GM21576 (cell line): ENCODE measurements around the gene NTM.

Experiments used
- ATAC-seq: cut with Tn5 transposase; IDR thresholded peaks from one replicate; pipeline ENCODE4 v1.9.1; 2021; ENCODE audit warnings: mild to moderate bottlenecking, moderate library complexity; ENCODE audit not compliant: unreplicated experiment

Gene NTM

GRCh38 chr11:131877246-131877942 lies 507.0 kb downstream of the NTM start:
- ATAC-seq = no peak

- ATAC-seq = no peak
Measured at GRCh38 chr11:131880316-131880715, 509.9 kb downstream of the NTM start.

- ATAC-seq = no peak
Measured at GRCh38 chr11:131880976-131881375, 510.6 kb downstream of the NTM start.

DNA sequence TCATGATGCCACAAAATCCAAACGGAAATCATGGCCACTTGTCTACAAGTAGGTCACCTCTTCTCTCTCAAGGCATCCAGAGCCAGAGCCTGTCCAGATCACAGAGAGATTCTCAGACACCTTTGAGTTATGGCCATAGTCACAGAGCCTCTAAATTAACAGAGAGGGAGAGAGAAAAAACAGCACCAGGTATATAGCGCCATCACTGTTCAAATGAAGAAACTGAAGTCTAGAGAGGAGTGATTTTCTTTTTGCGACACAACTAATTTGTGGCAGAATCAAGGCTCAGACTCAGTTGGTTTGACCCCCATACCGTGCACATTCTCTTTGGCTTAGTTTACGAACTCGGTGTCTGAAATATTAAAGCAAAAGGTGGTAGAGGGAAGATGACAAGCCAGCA lies 512.9 kb downstream of the NTM start:
- no peak for ATAC-seq

DNA sequence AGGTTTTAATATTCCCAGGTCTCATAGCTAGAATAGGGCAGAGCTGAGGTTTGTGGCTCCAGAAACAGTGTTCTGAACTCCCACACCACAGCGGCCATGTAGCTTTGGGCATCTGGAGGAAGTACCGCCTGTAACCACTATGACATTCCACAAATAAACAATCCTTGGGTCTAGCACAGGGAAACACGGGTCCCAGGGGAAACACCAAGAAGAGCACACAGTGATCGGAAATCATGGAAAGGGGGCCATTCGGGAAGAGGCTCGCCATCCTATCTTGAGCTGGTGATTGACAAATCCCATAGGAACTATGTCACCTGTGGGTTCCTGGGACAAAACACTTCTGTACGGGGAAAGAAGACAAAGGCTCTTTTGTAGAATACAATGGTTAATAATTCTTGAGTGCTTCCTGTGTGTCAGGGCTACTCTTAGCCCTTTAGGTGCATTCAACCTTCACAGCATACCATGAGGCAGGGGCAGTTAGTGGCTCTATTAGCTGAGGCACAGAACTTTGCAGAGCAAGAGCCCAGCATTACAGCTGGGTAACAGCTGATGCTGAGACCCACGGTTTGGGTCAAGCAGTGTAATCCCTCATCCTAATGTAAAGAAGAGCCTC lies 514.2 kb downstream of the NTM start:
- ATAC-seq = peak; percentile 52

DNA sequence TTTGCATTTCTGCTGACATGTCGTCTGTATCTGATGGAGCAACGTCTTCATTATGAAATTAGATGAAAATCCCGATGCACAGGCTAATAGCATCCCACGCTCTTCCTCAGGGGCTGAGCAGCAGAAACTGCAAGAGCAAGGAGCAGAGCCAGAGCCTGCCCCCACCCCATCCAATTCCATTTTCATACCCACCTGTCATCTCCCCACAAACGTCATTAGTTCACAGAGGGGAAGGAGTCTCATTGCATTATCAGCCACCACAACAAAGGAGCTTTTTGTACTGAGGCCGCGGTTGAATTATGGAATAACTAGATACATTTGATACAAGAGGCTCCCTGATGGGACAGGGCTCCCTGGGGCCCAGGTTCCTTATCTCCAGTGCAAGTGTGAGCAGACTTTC lies 515.0 kb downstream of the NTM start:
- ATAC-seq = no peak

- ATAC-seq = no peak
Measured at GRCh38 chr11:131886201-131886600, 515.8 kb downstream of the NTM start.

- no peak for ATAC-seq
Measured at GRCh38 chr11:131888230-131888855, 517.9 kb downstream of the NTM start.

DNA sequence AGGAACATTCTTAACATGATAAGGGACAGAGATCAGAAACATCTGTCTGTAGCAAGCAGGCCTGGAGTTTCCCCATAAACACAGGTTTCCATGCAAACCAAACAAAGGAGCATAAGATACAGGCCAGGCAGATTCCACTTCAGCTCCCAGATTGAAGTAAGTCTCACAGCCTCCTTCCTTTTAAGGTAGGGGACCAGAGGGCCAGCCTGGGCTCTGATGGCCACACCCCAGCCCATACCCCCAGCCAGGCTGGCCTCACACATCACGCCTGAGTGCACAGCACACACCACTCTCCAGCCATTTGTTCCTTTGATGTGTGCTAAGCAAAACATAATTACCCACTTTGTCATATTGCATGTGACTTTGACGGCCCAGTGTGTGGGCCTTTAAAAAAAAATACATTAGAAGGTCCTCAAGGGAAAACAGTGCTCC lies 518.7 kb downstream of the NTM start:
- ATAC-seq = no peak

GRCh38 chr11:131889760-131890581 lies 519.6 kb downstream of the NTM start:
- no peak for ATAC-seq

GRCh38 chr11:131893103-131893890 lies 522.9 kb downstream of the NTM start:
- ATAC-seq = peak; percentile 93

- no peak for ATAC-seq
Measured at GRCh38 chr11:131893988-131894387, 523.6 kb downstream of the NTM start.

DNA sequence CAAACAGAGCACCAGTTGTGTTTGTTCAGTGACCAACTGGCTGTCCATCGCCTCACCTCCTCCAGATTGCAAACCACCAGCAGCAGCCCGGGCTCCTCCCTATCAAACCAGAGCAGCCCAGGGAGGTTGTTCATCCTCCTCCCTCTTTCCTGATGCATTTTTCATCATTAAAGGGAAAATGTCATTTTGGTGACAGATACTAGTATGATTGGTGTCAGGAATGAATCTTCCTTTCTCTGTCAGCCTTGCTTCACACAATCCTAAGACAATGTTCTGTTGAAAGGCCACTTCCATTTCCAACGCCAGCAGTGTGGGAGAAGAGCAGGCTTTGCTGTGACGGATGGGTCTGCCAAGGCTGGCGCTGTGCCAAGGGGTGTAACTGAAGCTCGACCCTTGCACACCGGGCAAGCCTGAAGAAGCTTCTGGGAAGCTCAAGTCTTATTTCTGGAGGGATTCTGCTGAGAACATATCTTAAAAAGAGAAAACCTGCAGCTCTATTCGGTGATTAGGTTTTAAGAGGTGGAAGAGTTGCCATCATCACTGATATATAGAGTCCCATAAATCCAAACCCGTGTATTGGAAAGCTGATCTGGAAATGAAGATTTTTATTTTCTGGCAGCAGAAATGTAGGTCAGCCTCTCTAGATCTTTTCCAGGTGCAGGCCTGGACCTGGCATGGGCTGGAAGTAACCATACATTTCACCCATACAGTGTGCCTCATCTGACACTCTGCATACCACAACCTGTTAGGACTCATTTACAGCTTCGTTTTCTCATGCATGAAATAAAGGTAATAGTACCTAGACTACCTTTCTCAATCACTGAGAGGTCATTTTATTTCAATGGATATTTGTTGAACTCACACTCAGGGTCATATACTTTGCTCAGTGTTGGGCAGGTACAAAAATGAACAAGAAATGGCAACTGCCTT lies 524.5 kb downstream of the NTM start:
- no peak for ATAC-seq

DNA sequence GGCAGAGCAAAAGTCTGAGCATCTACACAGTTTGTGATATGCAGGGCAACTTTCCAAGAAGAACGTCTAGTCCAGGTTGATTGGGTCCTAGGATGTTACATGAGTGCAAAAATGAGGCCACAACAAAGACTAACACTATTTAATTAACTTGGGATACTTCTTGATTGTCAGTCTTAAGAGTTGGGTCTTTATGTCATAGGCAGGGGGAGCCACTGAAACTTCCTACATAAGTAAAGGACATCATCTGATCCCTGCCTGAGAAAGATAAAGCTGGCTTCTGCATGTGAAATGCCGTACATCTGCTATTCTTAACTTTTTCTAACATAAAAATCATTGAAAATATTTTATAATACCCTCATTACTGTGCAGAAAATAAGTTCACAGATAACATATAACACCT lies 525.5 kb downstream of the NTM start:
- ATAC-seq = no peak

GRCh38 chr11:131896978-131897615 lies 526.7 kb downstream of the NTM start:
- ATAC-seq = no peak

DNA sequence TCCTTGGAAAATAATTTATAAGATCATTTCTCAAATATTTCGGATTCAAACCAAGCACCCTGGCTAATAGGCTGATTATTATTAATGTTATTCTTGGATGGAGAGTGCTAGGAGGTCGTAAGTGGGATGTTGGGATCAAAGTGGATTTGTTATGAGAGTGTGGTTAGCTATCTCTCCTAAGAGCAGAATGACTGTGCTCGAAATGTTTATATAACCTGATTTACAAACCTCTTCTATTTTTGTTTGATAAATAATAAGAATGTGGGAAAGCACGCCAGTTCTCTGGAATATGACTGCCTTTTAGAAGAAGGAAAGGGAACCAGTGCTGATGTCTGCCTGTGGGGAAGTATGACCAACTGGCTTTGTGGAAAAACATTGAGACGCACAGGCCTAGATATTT lies 527.5 kb downstream of the NTM start:
- no peak for ATAC-seq

GRCh38 chr11:131898949-131899348 lies 528.5 kb downstream of the NTM start:
- no peak for ATAC-seq

GRCh38 chr11:131899950-131900580 lies 529.6 kb downstream of the NTM start:
- no peak for ATAC-seq

DNA sequence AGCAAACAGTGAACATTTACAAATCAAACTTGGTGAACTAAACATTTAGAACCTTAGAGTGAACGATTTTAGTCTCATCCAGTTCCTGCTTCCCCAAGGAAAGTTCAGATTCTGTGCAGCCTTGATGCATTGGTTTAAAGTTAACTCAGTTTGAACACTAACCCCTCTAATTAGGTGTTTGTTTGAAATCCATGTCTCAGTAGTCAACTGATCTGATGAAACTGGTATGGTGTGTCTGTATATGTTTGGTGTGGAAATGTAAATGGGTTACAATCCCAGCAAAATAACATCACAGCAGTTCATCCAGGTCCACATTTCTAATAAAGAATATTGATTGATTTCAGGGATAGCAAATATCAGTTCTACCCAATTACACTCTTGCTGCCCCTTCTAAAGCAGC lies 532.0 kb downstream of the NTM start:
- no peak for ATAC-seq
